Astrocyte of the spinal cord (primary cell): Measurements from ENCODE around the gene ZIK1.

Experiments
- DNase-seq: peaks from one replicate; pipeline ENCODE4 v3.0.0; 2011; ENCODE audit warnings: low read depth, low spot score
- H3K4me3 ChIP-seq: 2 replicates; pipeline ENCODE4 v1.5.1; 2011; ENCODE audit warnings: low read depth, mild to moderate bottlenecking, low read length, moderate library complexity
- CTCF ChIP-seq: IDR thresholded peaks from 2 replicates; pipeline ENCODE4 v1.5.1; 2012; ENCODE audit warnings: low read depth, mild to moderate bottlenecking, low read length, inconsistent platforms
- in situ Hi-C: cut with HindIII; loops from 2 replicates; pipeline ENCODE4 v1.10.0; 2017; ENCODE audit warnings: low sequenced_read_pairs

The ZIK1 gene

GRCh38 chr19:57599761-57600383, 15.9 kb downstream of the ZIK1 start, which contains the start of gene ZNF530:
ZNF530 (plus strand) TSS chr19:57599885; CDS start chr19:57604346, 4,461 bp downstream.
- H3K4me3 ChIP-seq, result peak within 1 kb of the TSS; percentile 80
- in situ Hi-C loops, result no loop called here
- DNase-seq, result peak; percentile 90
- TF ChIP-seq CTCF, result no peak

GRCh38 chr19:57606931-57607330, 23.0 kb downstream of the ZIK1 start:
- in situ Hi-C loops, result no loop called here
- no peak for DNase-seq
- TF ChIP-seq CTCF, result no peak
- H3K4me3 ChIP-seq, result no peak overlapping the region

GRCh38 chr19:57611113-57611512, 27.2 kb downstream of the ZIK1 start:
- in situ Hi-C loops, result no loop called here
- DNase-seq, result no peak
- no peak overlapping the region for H3K4me3 ChIP-seq
- no peak for TF ChIP-seq CTCF

GRCh38 chr19:57613941-57614743, 30.2 kb downstream of the ZIK1 start, which contains the start of gene ZNF134:
ZNF134 (plus strand) TSS chr19:57614242; CDS start chr19:57619469, 5,227 bp downstream.
- DNase-seq, result peak; percentile 91
- in situ Hi-C loops, result no loop called here
- peak within 1 kb of the TSS; percentile 75 for H3K4me3 ChIP-seq
- TF ChIP-seq CTCF, result peak; percentile 32

- peak overlapping the region; percentile 75 for H3K4me3 ChIP-seq
- in situ Hi-C loops, result no loop called here
- no peak for DNase-seq
- no peak for TF ChIP-seq CTCF
Measured at GRCh38 chr19:57615346-57615745, 31.4 kb downstream of the ZIK1 start.

- peak; percentile 28 for DNase-seq
- in situ Hi-C loops, result no loop called here
- no peak for TF ChIP-seq CTCF
- H3K4me3 ChIP-seq, result no peak overlapping the region
Measured at GRCh38 chr19:57620673-57621348, 36.9 kb downstream of the ZIK1 start.
